IMR-90 (cell line): ENCODE results near the gene ITGA1. TPM values are rescaled to one million over a fixed set of nuclear protein-coding genes. Genes with fewer than 3 reads are reported as not detected.

ENCODE experiments used
- ATAC-seq: fragments of 200-7000 bp; cut with Tn5 transposase; 2 replicates; pipeline ENCODE4 v1.9.1; 2020; ENCODE audit warnings: low read depth, mild to moderate bottlenecking, moderate library complexity
- BruUV-seq: library from RNA; stranded (reverse); fragments of 400-500 nt; replicated peaks from 2 replicates; lab custom pipeline; 2021; lab: Mats Ljungman, UMichigan
- CTCF ChIA-PET: fragments of 300-600 bp; formaldehyde crosslinking; extraction: SDS; loops from one replicate; lab custom pipeline; 2021; ENCODE audit warnings: antibody characterized with exemption; lab: Yijun Ruan, JAX
- POLR2A ChIA-PET: fragments of 300-600 bp; sonication (Branson Sonifier 250); formaldehyde crosslinking; loops from one replicate; lab custom pipeline; 2022; ENCODE audit warnings: antibody characterized with exemption; ENCODE audit not compliant: unreplicated experiment; lab: Charles Lee
- DNase-seq: peaks from one replicate; pipeline ENCODE4 v3.0.0; 2013
- H2AFZ ChIP-seq: replicated peaks from 2 replicates; pipeline ENCODE3; 2013; ENCODE audit warnings: low read length, mild to moderate bottlenecking; ENCODE audit not compliant: poor library complexity
- H2AK5ac ChIP-seq: 2 replicates; pipeline ENCODE4 v1.6.1; 2013; ENCODE audit warnings: low read depth, low read length, inconsistent platforms
- H2AK9ac ChIP-seq: replicated peaks from 2 replicates; pipeline ENCODE3; 2013; ENCODE audit warnings: mild to moderate bottlenecking, low read depth, low read length, moderate library complexity; ENCODE audit not compliant: poor library complexity
- H2BK120ac ChIP-seq: 2 replicates; pipeline ENCODE4 v1.6.1; 2013; ENCODE audit warnings: low read depth, low read length, inconsistent platforms
- H2BK15ac ChIP-seq: 3 replicates; pipeline ENCODE4 v1.6.1; 2013; ENCODE audit warnings: low read depth, low read length, inconsistent platforms
- H2BK20ac ChIP-seq: 2 replicates; pipeline ENCODE4 v1.6.1; 2013; ENCODE audit warnings: low read depth, mild to moderate bottlenecking, inconsistent platforms, low read length, moderate library complexity
- H2BK5ac ChIP-seq: 2 replicates; pipeline ENCODE4 v1.6.1; 2013; ENCODE audit warnings: mild to moderate bottlenecking, low read depth, low read length, inconsistent platforms; ENCODE audit not compliant: poor library complexity, severe bottlenecking
- H3K14ac ChIP-seq: replicated peaks from 2 replicates; pipeline ENCODE4 v1.6.1; 2013; ENCODE audit warnings: low read depth, low read length, inconsistent platforms
- H3K18ac ChIP-seq: 2 replicates; pipeline ENCODE4 v1.6.1; 2013; ENCODE audit warnings: low read depth, low read length, control low read depth
- H3K23ac ChIP-seq: 2 replicates; pipeline ENCODE4 v1.6.1; 2013; ENCODE audit warnings: low read depth, low read length, inconsistent platforms
- H3K27ac ChIP-seq: 2 replicates; pipeline ENCODE4 v1.5.1; 2013; ENCODE audit warnings: mild to moderate bottlenecking, control low read depth, low read length; ENCODE audit not compliant: insufficient read depth
- H3K27me3 ChIP-seq: 2 replicates; pipeline ENCODE4 v1.6.1; 2013; ENCODE audit warnings: low read length; ENCODE audit not compliant: control insufficient read depth, insufficient read depth
- H3K36me3 ChIP-seq: 2 replicates; pipeline ENCODE4 v1.6.1; 2013; ENCODE audit warnings: low read length, mixed read lengths; ENCODE audit not compliant: control insufficient read depth, insufficient read depth
- H3K4ac ChIP-seq: 2 replicates; pipeline ENCODE4 v1.6.1; 2013; ENCODE audit warnings: low read depth, low read length, inconsistent platforms
- H3K4me1 ChIP-seq: 2 replicates; pipeline ENCODE4 v1.6.1; 2013; ENCODE audit warnings: low read length, mixed read lengths; ENCODE audit not compliant: control insufficient read depth, insufficient read depth
- H3K4me2 ChIP-seq: 2 replicates; pipeline ENCODE4 v1.6.1; 2013; ENCODE audit warnings: low read depth, mild to moderate bottlenecking, control low read depth, low read length, moderate library complexity
- H3K4me3 ChIP-seq: 2 replicates; pipeline ENCODE4 v1.5.1; 2013; ENCODE audit warnings: low read depth, mild to moderate bottlenecking, control low read depth, low read length, moderate library complexity; ENCODE audit not compliant: insufficient read depth
- H3K56ac ChIP-seq: 2 replicates; pipeline ENCODE4 v1.6.1; 2013; ENCODE audit warnings: low read length, inconsistent platforms; ENCODE audit not compliant: insufficient read depth; ENCODE audit errors: extremely low read depth
- H3K79me1 ChIP-seq, 2 experiments: 2 replicates each; pipeline ENCODE4 v1.6.1; 2013; ENCODE audit warnings: low read length in 2 of 2, inconsistent platforms in 1 of 2, low read depth in 1 of 2
- H3K9ac ChIP-seq: 2 replicates; pipeline ENCODE4 v1.6.1; 2013; ENCODE audit warnings: low read depth, low read length, control low read depth
- H3K9me1 ChIP-seq: 2 replicates; pipeline ENCODE4 v1.6.1; 2013; ENCODE audit warnings: low read length, inconsistent platforms; ENCODE audit not compliant: insufficient read depth
- H3K9me3 ChIP-seq: 2 replicates; pipeline ENCODE4 v1.6.1; 2013; ENCODE audit warnings: low read length; ENCODE audit not compliant: control insufficient read depth, insufficient read depth
- H4K20me1 ChIP-seq: 2 replicates; pipeline ENCODE4 v1.6.1; 2013; ENCODE audit warnings: low read length, inconsistent platforms; ENCODE audit not compliant: insufficient read depth
- H4K5ac ChIP-seq: 2 replicates; pipeline ENCODE4 v1.6.1; 2013; ENCODE audit warnings: mild to moderate bottlenecking, low read depth, low read length, control low read depth
- H4K8ac ChIP-seq, 2 experiments: 2 replicates each; pipeline ENCODE4 v1.6.1; 2013; ENCODE audit warnings: low read depth in 2 of 2, low read length in 2 of 2, control low read depth in 1 of 2, inconsistent platforms in 1 of 2
- H4K91ac ChIP-seq: 2 replicates; pipeline ENCODE4 v1.6.1; 2013; ENCODE audit warnings: low read depth, low read length, inconsistent platforms; ENCODE audit not compliant: insufficient read depth
- CEBPB ChIP-seq: IDR thresholded peaks from 2 replicates; pipeline ENCODE4 v1.6.1; 2012; ENCODE audit warnings: low read depth, low read length, improper control_type of control experiment
- CHD1 ChIP-seq: IDR thresholded peaks from 2 replicates; pipeline ENCODE4 v1.6.1; 2012; ENCODE audit warnings: low read depth, low read length, improper control_type of control experiment
- CTCF ChIP-seq: conservative IDR thresholded peaks from 2 replicates; pipeline ENCODE4 v1.5.1; 2012; ENCODE audit warnings: mild to moderate bottlenecking, low read depth, low read length, improper control_type of control experiment
- FOS ChIP-seq: fragments of 150-350 bp; IDR thresholded peaks from 2 replicates; pipeline ENCODE4 v1.6.1; 2016; ENCODE audit warnings: low read depth, low read length
- MAFK ChIP-seq: IDR thresholded peaks from 2 replicates; pipeline ENCODE4 v1.6.1; 2012; ENCODE audit warnings: low read depth, low read length, improper control_type of control experiment
- MAZ ChIP-seq: IDR thresholded peaks from 2 replicates; pipeline ENCODE4 v1.6.1; 2012; ENCODE audit warnings: low read depth, mild to moderate bottlenecking, low read length, improper control_type of control experiment, moderate library complexity, borderline replicate concordance
- MXI1 ChIP-seq: IDR thresholded peaks from 2 replicates; pipeline ENCODE4 v1.6.1; 2012; ENCODE audit warnings: low read depth, mild to moderate bottlenecking, low read length, moderate library complexity, borderline replicate concordance
- RCOR1 ChIP-seq: IDR thresholded peaks from 2 replicates; pipeline ENCODE4 v1.6.1; 2012; ENCODE audit warnings: mild to moderate bottlenecking, low read length, improper control_type of control experiment; ENCODE audit not compliant: insufficient replicate concordance
- RFX5 ChIP-seq: IDR thresholded peaks from 2 replicates; pipeline ENCODE4 v1.8.0; 2012; ENCODE audit warnings: low read depth, mild to moderate bottlenecking, low read length, moderate library complexity
- USF2 ChIP-seq: fragments of 150-350 bp; IDR thresholded peaks from 2 replicates; pipeline ENCODE4 v1.6.1; 2017; ENCODE audit warnings: mild to moderate bottlenecking, antibody characterized with exemption, low read length, low read depth
- WGBS, 2 experiments: methylation state at CpG; one replicate each; pipeline versions ENCODE4 v1.1.5 to v1.1.7; 2013; ENCODE audit warnings: missing lambda C conversion rate in 2 of 2; ENCODE audit not compliant: insufficient read length in 1 of 2; ENCODE audit errors: extremely low coverage in 2 of 2; 5-methylcytosine and 5-hydroxymethylcytosine counted together
- dilution Hi-C: fragments of 300-500 bp; cut with HindIII; formaldehyde crosslinking; loops from one replicate; pipeline ENCODE4 v1.14.3; 2018; ENCODE audit warnings: low sequenced_read_pairs; ENCODE audit not compliant: unreplicated experiment
- in situ Hi-C: fragments of 300-500 bp; cut with MboI; formaldehyde crosslinking; loops from 3 replicates; pipeline ENCODE4 v1.14.3; 2019; ENCODE audit warnings: low sequenced_read_pairs, inconsistent platforms, mixed read lengths
- intact Hi-C: fragments of 100-400 bp; cut with micrococcal nuclease; formaldehyde crosslinking; loops from 2 replicates; pipeline ENCODE4 v1.10.0; 2022
- polyA plus RNA-seq, 3 experiments: library from polyadenylated mRNA; depleted of rRNA; stranded (reverse); fragments of >200 nt; gene quantifications; 2 replicates each; pipeline ENCODE4 v1.2.3, GENCODE V29; 2012; ENCODE audit warnings: low replicate concordance in 1 of 3
- total RNA-seq: library from RNA; depleted of rRNA; stranded (reverse); fragments of >200 nt; gene quantifications from 2 replicates; pipeline ENCODE4 v1.2.3, GENCODE V29; 2012

ITGA1 gene
- total and polyA plus RNA-seq, 2 of the 4 experiments (the other 2 are of a cell fraction), result 22.3 to 95.2 TPM

- Histone ChIP-seq H2BK15ac (no peak overlapping the region), H2BK20ac (no peak overlapping the region), H3K23ac (no peak overlapping the region), H4K20me1 (no peaks in the 10 kb centered on the region), H4K91ac (no peak overlapping the region), H3K9me1 (0 out of 2 replicates have a peak, but pooled peaks cover 8% of the 10 kb centered on the region), H3K4me3 (no peak overlapping the region), H4K8ac (no peak overlapping the region), H3K9ac (no peak overlapping the region), H3K9me3 (no peaks in the 10 kb centered on the region), H2AK9ac (no peak overlapping the region), H2AFZ (no peak overlapping the region), H3K79me1 (peaks cover 0 to 10% of the 10 kb centered on the region in 2 experiments; a peak in 1 of 4 replicates), H3K18ac (no peak overlapping the region), H3K4ac (no peak overlapping the region), H3K4me2 (no peak overlapping the region), H3K14ac (no peak overlapping the region), H2BK5ac (no peak overlapping the region), H3K56ac (no peak overlapping the region), H3K27me3 (no peaks in the 10 kb centered on the region), H3K27ac (no peak overlapping the region), H2AK5ac (no peak overlapping the region), H3K4me1 (peaks cover 5% of the 10 kb centered on the region), H2BK120ac (no peak overlapping the region), H4K5ac (no peak overlapping the region), H3K36me3 (peaks cover 28% of the 10 kb centered on the region)
- POLR2A ChIA-PET, result no interaction called here
- ATAC-seq (no peak), DNase-seq (no peak)
- intact Hi-C loops (no loop called here), in situ Hi-C loops (no loop called here), dilution Hi-C loops (no loop called here)
- WGBS, 2 experiments, result 94% methylated on average over 2 of the region's 4 CpGs; no CpG with 5 or more reads in 1 of the 2 experiments
- CTCF ChIA-PET, result interaction anchor here (1.3 kb wide), 1 partner anchor 8 kb away, joined by 4 read pairs; no protein-coding TSS in a partner anchor
- no TSS peak for BruUV-seq
- TF ChIP-seq RCOR1 (no peak), MAZ (no peak), MXI1 (no peak), CTCF (no peak), CHD1 (no peak), MAFK (no peak), USF2 (no peak), FOS (no peak), CEBPB (no peak), RFX5 (no peak)
These were observed 97.9 kb downstream of the ITGA1 start for GRCh38 chr5:52885614-52886013.
